ENCODE data around the gene AURKB. TPM values are rescaled to one million over a fixed set of nuclear protein-coding genes. Genes with fewer than 3 reads are reported as not detected.
"Not testable (repeated sequence)": the region's sequence is repeated elsewhere in the genome, so short reads cannot be mapped to it uniquely, and the experiment has no call there.

AURKB gene
- total RNA-seq, 4 donors from 2014 or later = 2.3 TPM; not detected in 3

DNA sequence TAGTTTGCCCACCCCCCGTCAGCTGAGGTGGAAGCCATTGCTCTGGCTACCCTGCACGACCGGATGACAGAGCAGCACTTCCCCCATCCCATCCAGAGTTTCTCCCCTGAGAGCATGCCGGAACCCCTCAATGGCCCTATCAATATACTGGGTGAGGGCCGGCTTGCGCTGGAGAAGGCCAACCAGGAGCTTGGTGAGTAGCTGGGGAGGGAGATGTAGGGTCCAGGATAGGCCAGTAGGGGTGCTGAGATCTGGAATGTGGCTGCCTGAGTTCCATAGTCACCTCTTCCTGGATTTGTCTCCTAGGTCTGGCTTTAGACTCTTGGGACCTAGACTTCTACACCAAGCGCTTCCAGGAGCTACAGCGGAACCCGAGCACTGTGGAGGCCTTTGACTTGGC lies 45.1 kb upstream of the AURKB start:
- no peaks in the 10 kb centered on the region for H3K9me3 ChIP-seq
- H3K36me3 ChIP-seq = peaks cover 0 to 45% of the 10 kb centered on the region in 2 donors
- TF ChIP-seq, protein P1, sequence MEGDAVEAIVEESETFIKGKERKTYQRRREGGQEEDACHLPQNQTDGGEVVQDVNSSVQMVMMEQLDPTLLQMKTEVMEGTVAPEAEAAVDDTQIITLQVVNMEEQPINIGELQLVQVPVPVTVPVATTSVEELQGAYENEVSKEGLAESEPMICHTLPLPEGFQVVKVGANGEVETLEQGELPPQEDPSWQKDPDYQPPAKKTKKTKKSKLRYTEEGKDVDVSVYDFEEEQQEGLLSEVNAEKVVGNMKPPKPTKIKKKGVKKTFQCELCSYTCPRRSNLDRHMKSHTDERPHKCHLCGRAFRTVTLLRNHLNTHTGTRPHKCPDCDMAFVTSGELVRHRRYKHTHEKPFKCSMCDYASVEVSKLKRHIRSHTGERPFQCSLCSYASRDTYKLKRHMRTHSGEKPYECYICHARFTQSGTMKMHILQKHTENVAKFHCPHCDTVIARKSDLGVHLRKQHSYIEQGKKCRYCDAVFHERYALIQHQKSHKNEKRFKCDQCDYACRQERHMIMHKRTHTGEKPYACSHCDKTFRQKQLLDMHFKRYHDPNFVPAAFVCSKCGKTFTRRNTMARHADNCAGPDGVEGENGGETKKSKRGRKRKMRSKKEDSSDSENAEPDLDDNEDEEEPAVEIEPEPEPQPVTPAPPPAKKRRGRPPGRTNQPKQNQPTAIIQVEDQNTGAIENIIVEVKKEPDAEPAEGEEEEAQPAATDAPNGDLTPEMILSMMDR (IDR thresholded peaks at IDR 0.05 in 4 of 5, conservative IDR thresholded peaks at IDR 0.05 in 1 of 5) = no peak
- no peak for TF ChIP-seq POLR2A (IDR thresholded peaks at IDR 0.05)
- H3K27ac ChIP-seq = no peak overlapping the region
- in situ Hi-C loops (cut with MboI; ENCODE audit: low sequenced_read_pairs in 4 of 4) = no loop called here
- intact Hi-C loops (cut with DNase I; ENCODE audit: low total_unique reads) = no loop called here
- ATAC-seq = no peak
- no peaks in the 10 kb centered on the region for H3K4me1 ChIP-seq
- DNase-seq = no peak
- H3K4me3 ChIP-seq = no peak overlapping the region
- no peaks in the 10 kb centered on the region for H3K27me3 ChIP-seq

DNA sequence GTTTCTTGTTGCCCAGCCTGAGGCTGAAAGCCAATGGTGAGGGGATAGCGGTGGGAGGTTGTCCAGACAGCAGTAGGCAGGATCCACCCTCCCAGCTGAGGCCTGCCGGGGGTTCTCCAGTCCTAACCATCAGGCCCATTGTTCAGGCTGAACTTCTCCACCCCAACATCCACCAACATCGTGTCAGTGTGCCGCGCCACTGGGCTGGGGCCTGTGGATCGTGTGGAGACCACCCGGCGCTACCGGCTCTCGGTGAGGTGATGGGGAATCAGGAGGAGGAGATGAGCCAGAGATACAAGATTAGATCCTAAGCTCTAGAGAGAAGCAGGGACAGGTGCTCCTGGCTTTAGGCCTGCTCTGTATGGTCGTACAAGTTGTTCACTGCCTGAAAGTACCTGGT lies 44.5 kb upstream of the AURKB start:
- intact Hi-C loops (cut with DNase I; ENCODE audit: low total_unique reads) = no loop called here
- Histone ChIP-seq H3K4me1 (peaks cover 2 to 3% of the 10 kb centered on the region in 2 donors), H3K9me3 (no peaks in the 10 kb centered on the region), H3K27ac (no peak overlapping the region), H3K4me3 (no peak overlapping the region), H3K36me3 (peaks cover 0 to 39% of the 10 kb centered on the region in 2 donors), H3K27me3 (no peaks in the 10 kb centered on the region)
- no peak for TF ChIP-seq POLR2A (IDR thresholded peaks at IDR 0.05)
- TF ChIP-seq, protein P1 (IDR thresholded peaks at IDR 0.05 in 4 of 5, conservative IDR thresholded peaks at IDR 0.05 in 1 of 5) = no peak
- ATAC-seq = no peak
- DNase-seq = no peak
- in situ Hi-C loops (cut with MboI; ENCODE audit: low sequenced_read_pairs in 4 of 4) = no loop called here

DNA sequence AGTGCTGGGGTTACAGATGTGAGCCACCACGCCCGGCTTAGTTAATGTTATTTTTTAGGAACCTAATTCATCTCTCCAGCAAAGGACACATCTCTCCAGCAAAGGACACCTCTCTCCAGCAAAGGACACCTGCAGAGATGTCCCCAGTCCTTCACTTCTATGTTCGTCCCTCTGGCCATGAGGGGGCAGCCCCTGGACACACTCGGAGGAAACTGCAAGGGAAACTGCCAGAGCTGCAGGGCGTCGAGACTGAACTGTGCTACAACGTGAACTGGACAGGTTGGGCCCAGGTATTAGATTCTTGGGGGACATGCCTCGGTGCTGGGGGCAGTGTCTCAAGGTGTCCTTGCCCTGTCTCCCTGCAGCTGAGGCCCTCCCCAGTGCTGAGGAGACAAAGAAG lies 43.4 kb upstream of the AURKB start:
- in situ Hi-C loops (cut with MboI; ENCODE audit: low sequenced_read_pairs in 4 of 4) (no loop called here), intact Hi-C loops (cut with DNase I; ENCODE audit: low total_unique reads) (no loop called here)
- Histone ChIP-seq H3K9me3 (no peaks in the 10 kb centered on the region), H3K27me3 (no peaks in the 10 kb centered on the region), H3K27ac (no peak overlapping the region), H3K36me3 (peaks cover 0 to 31% of the 10 kb centered on the region in 2 donors), H3K4me3 (no peak overlapping the region), H3K4me1 (peaks cover 7 to 8% of the 10 kb centered on the region in 2 donors)
- ATAC-seq (no peak), DNase-seq (no peak)
- TF ChIP-seq, protein P1 (IDR thresholded peaks at IDR 0.05 in 4 of 5, conservative IDR thresholded peaks at IDR 0.05 in 1 of 5) = peak in 1 of 5 experiments; percentile 15
- no peak for TF ChIP-seq POLR2A (IDR thresholded peaks at IDR 0.05)

DNA sequence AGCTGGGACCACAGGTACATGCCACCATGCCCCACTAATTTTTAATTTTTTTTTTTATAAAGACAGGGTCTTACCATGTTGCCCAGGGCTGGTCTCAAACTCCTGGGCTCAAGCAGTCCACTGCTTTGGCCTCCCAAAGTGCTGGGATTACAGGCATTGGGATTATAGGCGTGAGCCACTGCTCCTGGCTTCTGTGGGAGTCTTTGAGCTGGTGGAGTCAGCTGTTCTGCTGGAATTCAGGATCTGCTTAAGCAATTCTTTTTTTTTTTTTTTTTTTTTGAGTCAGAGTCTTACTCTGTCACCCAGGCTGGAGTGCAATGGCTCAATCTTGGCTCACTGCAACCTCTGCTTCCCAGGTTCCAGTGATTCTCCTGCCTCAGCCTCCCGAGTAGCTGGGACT lies 41.0 kb upstream of the AURKB start:
- H3K36me3 ChIP-seq; H3K4me3 ChIP-seq; H3K27me3 ChIP-seq; in situ Hi-C loops (cut with MboI; ENCODE audit: low sequenced_read_pairs in 4 of 4); H3K27ac ChIP-seq; ATAC-seq; H3K9me3 ChIP-seq; DNase-seq; intact Hi-C loops (cut with DNase I; ENCODE audit: low total_unique reads): not testable (repeated sequence)
- H3K4me1 ChIP-seq = peaks cover 8 to 13% of the 10 kb centered on the region in 2 donors

DNA sequence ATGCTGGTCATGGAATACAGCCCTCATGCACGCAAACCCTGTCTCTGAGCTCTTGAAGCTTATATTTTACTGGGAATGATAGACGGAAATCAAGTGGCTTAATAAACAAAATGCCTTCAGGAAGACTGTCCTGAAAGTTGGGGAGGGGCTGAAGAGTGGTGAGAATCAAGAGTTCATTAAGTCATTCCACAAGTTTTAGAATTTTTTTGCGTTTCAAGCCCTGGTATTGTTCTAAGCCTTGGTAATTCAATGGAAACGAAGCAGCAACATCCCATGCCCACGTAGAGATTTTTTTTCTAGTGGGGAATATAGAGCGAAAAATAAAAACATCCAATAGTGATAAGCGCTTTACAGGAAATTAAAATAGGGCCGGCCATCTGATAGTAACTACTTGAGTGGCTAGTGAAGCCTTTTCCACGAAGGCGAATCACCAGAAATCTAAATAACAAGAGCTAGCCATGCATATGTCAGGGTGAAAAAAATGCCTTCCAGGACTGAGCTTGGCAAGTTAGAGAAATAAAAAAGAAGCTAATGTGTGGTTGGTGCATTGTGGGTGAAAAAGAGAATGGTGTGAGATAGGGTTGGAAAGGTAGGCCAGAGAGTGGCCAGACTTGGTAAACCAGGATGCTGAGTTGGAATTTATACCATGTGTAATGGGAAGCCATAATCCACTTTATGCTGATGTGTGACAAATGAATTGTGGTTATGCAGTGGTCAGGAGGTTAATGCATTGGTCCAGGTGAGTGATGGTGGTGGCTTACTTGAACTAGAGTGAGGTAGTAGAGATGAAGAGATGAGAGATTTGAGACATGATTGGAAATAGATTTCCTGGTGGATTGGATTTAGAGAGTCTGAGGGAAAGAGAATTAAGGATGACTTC lies 39.5 kb upstream of the AURKB start:
- Histone ChIP-seq H3K27me3 (no peaks in the 10 kb centered on the region), H3K36me3 (peaks cover 0 to 7% of the 10 kb centered on the region in 2 donors), H3K4me1 (peaks cover 8 to 13% of the 10 kb centered on the region in 2 donors), H3K9me3 (no peaks in the 10 kb centered on the region), H3K4me3 (peak overlapping the region; percentile 82 to 99 (median 92)), H3K27ac (peak overlapping the region; percentile 96 to 100 (median 98))
- in situ Hi-C loops (cut with MboI; ENCODE audit: low sequenced_read_pairs in 4 of 4) = loop anchor here in 1 of 4 donors (10.0 kb wide), 1 partner anchor 45 kb away; the partner anchor contains the start of gene SLC25A35
- DNase-seq (no peak), ATAC-seq (no peak)
- intact Hi-C loops (cut with DNase I; ENCODE audit: low total_unique reads) = loop anchor here (1.0 kb wide), 3 partner anchors 38 to 131 kb away; partner anchors contain the start of gene RANGRF
- no peak for TF ChIP-seq POLR2A (IDR thresholded peaks at IDR 0.05)
- TF ChIP-seq, protein P1 (IDR thresholded peaks at IDR 0.05 in 4 of 5, conservative IDR thresholded peaks at IDR 0.05 in 1 of 5) = no peak

Data from gastrocnemius medialis (tissue), 4 donors.